ENCODE results near the gene MEFV. TPM values are rescaled to one million over a fixed set of nuclear protein-coding genes. Genes with fewer than 3 reads are reported as not detected.

MEFV gene
- total and polyA plus RNA-seq, 2 donors (not counting 3 experiments of a cell fraction or from before 2014, with no cell fraction given), result not detected

DNA sequence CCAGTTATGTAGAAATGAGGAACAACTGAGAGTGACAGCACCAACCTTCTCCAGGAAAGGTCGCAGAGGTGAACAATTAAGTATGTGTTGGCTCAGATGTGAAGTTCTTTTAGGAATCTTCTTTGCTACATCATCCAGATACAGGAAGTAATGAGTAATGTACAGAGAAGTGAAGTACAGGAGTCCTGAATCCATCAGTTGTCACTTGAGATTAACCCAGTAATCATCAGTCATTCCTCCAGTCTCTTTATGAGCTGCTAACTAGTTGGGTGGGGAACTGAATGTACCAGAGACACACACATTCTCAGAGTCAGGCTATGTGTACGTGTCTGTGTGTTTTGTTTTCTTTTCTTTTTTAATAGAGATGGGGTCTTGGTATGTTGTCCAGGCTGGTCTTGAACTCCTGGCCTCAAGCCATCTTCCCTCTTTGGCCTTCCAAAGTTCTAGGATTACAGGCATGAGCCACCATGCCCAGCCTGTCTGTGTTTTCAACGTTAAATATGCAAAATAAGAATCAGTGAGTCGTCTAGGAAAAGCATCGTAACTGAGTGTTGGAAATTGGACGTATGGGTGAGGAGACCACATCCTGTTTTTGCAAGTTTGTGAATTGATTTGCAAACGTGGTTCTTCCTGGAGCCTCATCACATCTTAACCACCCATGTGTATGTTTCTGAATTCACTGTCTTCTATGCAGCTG lies 41.4 kb downstream of the MEFV start:
- no peaks in the 10 kb centered on the region for H3K79me2 ChIP-seq (ENCODE audit: control insufficient read depth, insufficient read depth, low read length)
- dilution Hi-C loops (cut with MboI; ENCODE audit: extremely low pct_ligation_motif_present, low sequenced_read_pairs) (no loop called here), intact Hi-C loops (cut with micrococcal nuclease) (no loop called here)
- H2AFZ ChIP-seq (ENCODE audit: low read depth, low read length), result no peak overlapping the region
- no peaks in the 10 kb centered on the region for H3K9me3 ChIP-seq (replicated peaks; ENCODE audit: control insufficient read depth, insufficient read depth, low read length)
- H3K4me1 ChIP-seq (ENCODE audit: control insufficient read depth, extremely low read depth, insufficient read depth, low read length), result no peaks in the 10 kb centered on the region
- TF ChIP-seq GATA2 (IDR thresholded peaks at IDR 0.05; ENCODE audit: insufficient read depth, insufficient read length, low read depth, low read length) (no peak), FOS (IDR thresholded peaks at IDR 0.05; ENCODE audit: borderline replicate concordance, insufficient read depth, low read length) (no peak), JUN (IDR thresholded peaks at IDR 0.05; ENCODE audit: borderline replicate concordance, insufficient read depth, insufficient read length, low read depth) (no peak), MYC (IDR thresholded peaks at IDR 0.05; ENCODE audit: low read depth, low read length) (no peak), POLR2AphosphoS5 (IDR thresholded peaks at IDR 0.05; ENCODE audit: insufficient read depth, low read depth, low read length) (no peak), MAX (IDR thresholded peaks at IDR 0.05; ENCODE audit: insufficient read depth, insufficient read length) (no peak), EZH2 (IDR thresholded peaks at IDR 0.05; ENCODE audit: borderline replicate concordance, low read depth, low read length, severe bottlenecking) (no peak)
- no peaks in the 10 kb centered on the region for H3K27me3 ChIP-seq (ENCODE audit: control insufficient read depth in 2 of 2, insufficient read depth in 2 of 2, low read length in 2 of 2)
- ChIA-PET POLR2A (no interaction called here), CTCF (no interaction called here)
- H4K20me1 ChIP-seq (replicated peaks; ENCODE audit: control insufficient read depth, extremely low read depth, insufficient read depth, low read length), result no peaks in the 10 kb centered on the region
- no peak overlapping the region for H3K4me3 ChIP-seq (replicated peaks in 1 of 3; ENCODE audit: insufficient read depth in 1 of 3, low read depth in 1 of 3, low read length in 3 of 3)
- no peaks in the 10 kb centered on the region for H3K36me3 ChIP-seq (ENCODE audit: control insufficient read depth in 2 of 2, extremely low read depth in 1 of 2, insufficient read depth in 2 of 2, low read length in 2 of 2)
- no peak for DNase-seq (ENCODE audit: low read depth, low spot score)
- FAIRE-seq, result no peak
- no peak overlapping the region for H3K27ac ChIP-seq (ENCODE audit: insufficient read depth, low read depth, low read length)
- no peak overlapping the region for H3K4me2 ChIP-seq (ENCODE audit: insufficient read depth, low read length)
- BruUV-seq (replicated peaks), result no TSS peak
- H3K9ac ChIP-seq (replicated peaks; ENCODE audit: extremely low read depth, insufficient read depth, low read length), result no peak overlapping the region
- H3K9me1 ChIP-seq (replicated peaks; ENCODE audit: control insufficient read depth, extremely low read depth, insufficient read depth, low read length), result no peaks in the 10 kb centered on the region

DNA sequence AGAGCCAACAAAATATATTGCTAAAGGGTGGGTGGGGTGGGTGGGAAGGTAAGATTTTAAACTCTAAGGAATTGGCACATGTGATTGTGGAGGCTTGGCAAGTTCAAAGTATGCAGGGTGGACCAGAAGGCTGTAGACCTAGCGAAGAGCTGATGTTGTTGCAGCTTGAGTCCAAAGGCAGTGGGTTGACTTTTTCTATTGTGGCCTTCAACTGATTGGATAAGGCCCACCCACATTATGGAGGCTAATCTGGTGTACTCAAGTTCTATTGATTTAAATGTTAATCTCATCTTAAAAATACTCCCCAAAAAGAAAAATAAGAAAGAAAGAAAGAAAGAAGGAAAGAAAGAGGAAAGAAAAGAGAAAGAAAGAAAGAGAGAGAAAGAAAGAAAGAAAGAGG lies 43.9 kb downstream of the MEFV start:
- Histone ChIP-seq H3K79me2 (ENCODE audit: control insufficient read depth, insufficient read depth, low read length) (no peaks in the 10 kb centered on the region), H3K4me3 (replicated peaks in 1 of 3; ENCODE audit: insufficient read depth in 1 of 3, low read depth in 1 of 3, low read length in 3 of 3) (no peak overlapping the region), H3K27ac (ENCODE audit: insufficient read depth, low read depth, low read length) (no peak overlapping the region), H3K9me1 (replicated peaks; ENCODE audit: control insufficient read depth, extremely low read depth, insufficient read depth, low read length) (no peaks in the 10 kb centered on the region), H3K4me2 (ENCODE audit: insufficient read depth, low read length) (no peak overlapping the region), H3K4me1 (ENCODE audit: control insufficient read depth, extremely low read depth, insufficient read depth, low read length) (no peaks in the 10 kb centered on the region), H3K9ac (replicated peaks; ENCODE audit: extremely low read depth, insufficient read depth, low read length) (no peak overlapping the region), H3K27me3 (ENCODE audit: control insufficient read depth in 2 of 2, insufficient read depth in 2 of 2, low read length in 2 of 2) (no peaks in the 10 kb centered on the region), H3K36me3 (ENCODE audit: control insufficient read depth in 2 of 2, extremely low read depth in 1 of 2, insufficient read depth in 2 of 2, low read length in 2 of 2) (no peaks in the 10 kb centered on the region), H3K9me3 (replicated peaks; ENCODE audit: control insufficient read depth, insufficient read depth, low read length) (no peaks in the 10 kb centered on the region), H4K20me1 (replicated peaks; ENCODE audit: control insufficient read depth, extremely low read depth, insufficient read depth, low read length) (no peaks in the 10 kb centered on the region), H2AFZ (ENCODE audit: low read depth, low read length) (no peak overlapping the region)
- ChIA-PET CTCF (no interaction called here), POLR2A (no interaction called here)
- no peak for TF ChIP-seq FOS (IDR thresholded peaks at IDR 0.05; ENCODE audit: borderline replicate concordance, insufficient read depth, low read length)
- TF ChIP-seq EZH2 (IDR thresholded peaks at IDR 0.05; ENCODE audit: borderline replicate concordance, low read depth, low read length, severe bottlenecking), result no peak
- no peak for TF ChIP-seq POLR2AphosphoS5 (IDR thresholded peaks at IDR 0.05; ENCODE audit: insufficient read depth, low read depth, low read length)
- TF ChIP-seq JUN (IDR thresholded peaks at IDR 0.05; ENCODE audit: borderline replicate concordance, insufficient read depth, insufficient read length, low read depth), result no peak
- TF ChIP-seq MAX (IDR thresholded peaks at IDR 0.05; ENCODE audit: insufficient read depth, insufficient read length), result no peak
- TF ChIP-seq POLR2A (IDR thresholded peaks at IDR 0.05; ENCODE audit: low read depth, low read length), result no peak
- TF ChIP-seq MYC (IDR thresholded peaks at IDR 0.05; ENCODE audit: low read depth, low read length), result no peak
- TF ChIP-seq, protein P1, sequence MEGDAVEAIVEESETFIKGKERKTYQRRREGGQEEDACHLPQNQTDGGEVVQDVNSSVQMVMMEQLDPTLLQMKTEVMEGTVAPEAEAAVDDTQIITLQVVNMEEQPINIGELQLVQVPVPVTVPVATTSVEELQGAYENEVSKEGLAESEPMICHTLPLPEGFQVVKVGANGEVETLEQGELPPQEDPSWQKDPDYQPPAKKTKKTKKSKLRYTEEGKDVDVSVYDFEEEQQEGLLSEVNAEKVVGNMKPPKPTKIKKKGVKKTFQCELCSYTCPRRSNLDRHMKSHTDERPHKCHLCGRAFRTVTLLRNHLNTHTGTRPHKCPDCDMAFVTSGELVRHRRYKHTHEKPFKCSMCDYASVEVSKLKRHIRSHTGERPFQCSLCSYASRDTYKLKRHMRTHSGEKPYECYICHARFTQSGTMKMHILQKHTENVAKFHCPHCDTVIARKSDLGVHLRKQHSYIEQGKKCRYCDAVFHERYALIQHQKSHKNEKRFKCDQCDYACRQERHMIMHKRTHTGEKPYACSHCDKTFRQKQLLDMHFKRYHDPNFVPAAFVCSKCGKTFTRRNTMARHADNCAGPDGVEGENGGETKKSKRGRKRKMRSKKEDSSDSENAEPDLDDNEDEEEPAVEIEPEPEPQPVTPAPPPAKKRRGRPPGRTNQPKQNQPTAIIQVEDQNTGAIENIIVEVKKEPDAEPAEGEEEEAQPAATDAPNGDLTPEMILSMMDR (IDR thresholded peaks at IDR 0.05; ENCODE audit: extremely low read depth in 1 of 2, insufficient read depth in 1 of 2, low read depth in 1 of 2, low read length in 2 of 2), result no peak
- TF ChIP-seq GATA2 (IDR thresholded peaks at IDR 0.05; ENCODE audit: insufficient read depth, insufficient read length, low read depth, low read length), result no peak
- DNase-seq (ENCODE audit: low read depth, low spot score) (no peak), FAIRE-seq (no peak)
- intact Hi-C loops (cut with micrococcal nuclease) (no loop called here), dilution Hi-C loops (cut with MboI; ENCODE audit: extremely low pct_ligation_motif_present, low sequenced_read_pairs) (no loop called here)
- BruUV-seq (replicated peaks), result no TSS peak
